Lower leg skin (tissue), 3 donors: ENCODE measurements around the gene CCDC39.

Experiments
- POLR2A ChIP-seq, 2 donors: fragments of 450-650 bp; IDR thresholded peaks; one replicate each; pipeline ENCODE4 v1.6.1; 2016 to 2017; ENCODE audit warnings: antibody characterized with exemption in 2 of 2, mild to moderate bottlenecking in 1 of 2, moderate library complexity in 1 of 2
- TF ChIP-seq, protein P1 (sequence below), 3 donors: fragments of 450-650 bp; IDR thresholded peaks; one replicate each; pipeline ENCODE4 v1.5.1; 2016; ENCODE audit warnings: antibody characterized with exemption in 3 of 3, mild to moderate bottlenecking in 3 of 3, moderate library complexity in 2 of 3

DNA sequence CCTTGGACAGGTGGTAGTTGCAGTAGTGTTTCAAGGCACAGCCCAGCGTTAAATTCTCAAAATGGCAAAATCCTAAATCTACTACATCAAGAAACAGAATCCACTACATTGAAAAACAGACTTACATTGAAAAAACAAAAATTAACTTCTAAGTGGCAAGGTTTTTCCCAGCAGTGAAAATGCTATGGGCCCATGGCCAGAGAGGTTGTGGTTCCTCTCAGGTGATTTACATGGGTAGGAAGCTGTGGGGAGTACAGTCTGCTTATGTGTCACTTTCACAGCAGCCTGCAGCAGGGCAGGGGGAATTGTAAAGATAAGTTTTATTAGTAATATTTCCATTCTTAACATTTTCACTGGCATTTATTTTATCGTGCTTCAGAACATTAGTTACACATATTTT is 52.4 kb downstream of the CCDC39 start:
- no peak for TF ChIP-seq POLR2A (IDR thresholded peaks at IDR 0.05)
- TF ChIP-seq, protein P1, sequence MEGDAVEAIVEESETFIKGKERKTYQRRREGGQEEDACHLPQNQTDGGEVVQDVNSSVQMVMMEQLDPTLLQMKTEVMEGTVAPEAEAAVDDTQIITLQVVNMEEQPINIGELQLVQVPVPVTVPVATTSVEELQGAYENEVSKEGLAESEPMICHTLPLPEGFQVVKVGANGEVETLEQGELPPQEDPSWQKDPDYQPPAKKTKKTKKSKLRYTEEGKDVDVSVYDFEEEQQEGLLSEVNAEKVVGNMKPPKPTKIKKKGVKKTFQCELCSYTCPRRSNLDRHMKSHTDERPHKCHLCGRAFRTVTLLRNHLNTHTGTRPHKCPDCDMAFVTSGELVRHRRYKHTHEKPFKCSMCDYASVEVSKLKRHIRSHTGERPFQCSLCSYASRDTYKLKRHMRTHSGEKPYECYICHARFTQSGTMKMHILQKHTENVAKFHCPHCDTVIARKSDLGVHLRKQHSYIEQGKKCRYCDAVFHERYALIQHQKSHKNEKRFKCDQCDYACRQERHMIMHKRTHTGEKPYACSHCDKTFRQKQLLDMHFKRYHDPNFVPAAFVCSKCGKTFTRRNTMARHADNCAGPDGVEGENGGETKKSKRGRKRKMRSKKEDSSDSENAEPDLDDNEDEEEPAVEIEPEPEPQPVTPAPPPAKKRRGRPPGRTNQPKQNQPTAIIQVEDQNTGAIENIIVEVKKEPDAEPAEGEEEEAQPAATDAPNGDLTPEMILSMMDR (IDR thresholded peaks at IDR 0.05), result no peak
